Right lobe of liver (tissue), 6 donors: ENCODE data around the gene CEP83. TPM values are rescaled to one million over a fixed set of nuclear protein-coding genes. Genes with fewer than 3 reads are reported as not detected.

Experiments used
- ATAC-seq, 4 donors: fragments of 200-7000 bp; cut with Tn5 transposase; one replicate each; pipeline ENCODE4 v1.9.1; 2020; ENCODE audit warnings: mild to moderate bottlenecking in 4 of 4, moderate library complexity in 4 of 4
- DNase-seq, 3 donors: peaks; one replicate each; pipeline ENCODE4 v3.0.0-alpha.2; 2020
- H3K27ac ChIP-seq, 3 donors: fragments of 200-600 bp; one replicate each; pipeline ENCODE4 v1.8.0; 2022
- H3K27me3 ChIP-seq, 2 donors: fragments of 200-600 bp; one replicate each; pipeline ENCODE4 v1.8.0; 2022
- H3K36me3 ChIP-seq, 4 donors: fragments of 200-600 bp; sonication (generic) in 1 of 4; one replicate each; pipeline versions ENCODE4 v1.5.1 to v1.8.0; 2017 to 2022; ENCODE audit warnings: control low read depth in 1 of 4
- H3K4me1 ChIP-seq, 4 donors: fragments of 200-600 bp; sonication (generic) in 1 of 4; one replicate each; pipeline versions ENCODE4 v1.5.1 to v1.8.0; 2017 to 2022; ENCODE audit warnings: control low read depth in 1 of 4
- H3K4me3 ChIP-seq, 3 donors: fragments of 200-600 bp; one replicate each; pipeline ENCODE4 v1.8.0; 2022
- H3K9me3 ChIP-seq, 4 donors: fragments of 200-600 bp; sonication (generic) in 1 of 4; one replicate each; pipeline versions ENCODE4 v1.5.1 to v1.8.0; 2017 to 2022; ENCODE audit warnings: control low read depth in 1 of 4
- CTCF ChIP-seq, 4 donors: fragments of 200-600 bp in 3 of 4; fragments of 450-650 bp in 1 of 4; IDR thresholded peaks; one replicate each; pipeline versions ENCODE4 v1.5.1 to v1.8.0; 2016 to 2022; ENCODE audit warnings: antibody characterized with exemption in 4 of 4, mild to moderate bottlenecking in 2 of 4
- POLR2A ChIP-seq: fragments of 450-650 bp; IDR thresholded peaks from one replicate; pipeline ENCODE4 v1.6.1; 2017; ENCODE audit warnings: antibody characterized with exemption, mild to moderate bottlenecking
- WGBS: methylation state at CpG from one replicate; pipeline ENCODE4 v1.1.6; 2018; ENCODE audit warnings: low coverage, low lambda C conversion rate; ENCODE audit not compliant: insufficient coverage; ENCODE audit errors: missing lambda C conversion rate; 5-methylcytosine and 5-hydroxymethylcytosine counted together
- intact Hi-C, 2 donors: fragments of 100-400 bp; cut with DNase I; formaldehyde crosslinking; loops; one replicate each; pipeline versions ENCODE4 v1.11.2 to v1.14.1; 2022
- total RNA-seq, 6 experiments: library from RNA; depleted of rRNA in 2 of 6; stranded (reverse); fragments of >200 nt in 2 of 6; fragmentation: NEBNext Ultra II Directional in 3 of 6; extraction: Animal tissue kit (Norgen Biotek cat#: 25700) in 3 of 6; gene quantifications; one replicate each; pipeline versions ENCODE4 v1.1.0 to v1.2.4, GENCODE V29; 2016 to 2023
- donor health status: DM: no; HTN: yes; CAD: no.
- donor health status: DM: no; HTN: no; CAD: no.
- donor health status: DM: no; HTN: no; CAD: no.
- donor health status: DM: no; HTN: yes; CAD: no.
- donor health status: DM: no; HTN: yes; CAD: no.

The CEP83 gene
- total RNA-seq, 6 experiments from 2014 or later, result 4.2 to 9.5 (median 6.4) TPM

DNA sequence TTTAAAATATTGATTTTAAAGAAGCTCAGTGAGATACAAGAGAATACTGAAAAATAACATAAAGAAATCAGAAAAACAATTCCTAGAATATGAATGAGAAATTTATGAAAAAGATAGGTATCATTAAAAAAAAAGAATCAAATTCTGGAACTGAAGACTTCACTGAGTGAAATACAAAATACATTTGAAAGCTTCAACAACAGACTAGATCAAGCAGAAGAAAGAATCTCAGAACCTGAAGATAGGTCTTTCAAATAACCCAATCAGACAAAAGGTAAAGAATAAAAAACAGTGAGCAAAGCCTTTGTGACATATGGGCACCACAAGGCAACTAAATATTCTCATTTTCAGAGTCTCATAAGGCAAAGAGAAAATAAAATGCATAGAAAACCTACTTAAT, 29.4 kb downstream of the CEP83 start:
- H3K4me1 ChIP-seq, result peaks cover 0 to 8% (median 0%) of the 10 kb centered on the region in 4 donors
- intact Hi-C loops, result loop anchor here (10.0 kb wide), 1 partner anchor 286 kb away; the partner anchor contains the start of gene PLXNC1 (in 2 of the 2)

GRCh38 chr12:94429633-94430032, 30.0 kb downstream of the CEP83 start:
- H3K4me3 ChIP-seq, result no peak overlapping the region
- TF ChIP-seq CTCF (IDR thresholded peaks at IDR 0.05), result no peak
- no peak for TF ChIP-seq POLR2A
- H3K27ac ChIP-seq, result no peak overlapping the region
- H3K4me1 ChIP-seq, result peaks cover 0 to 8% (median 0%) of the 10 kb centered on the region in 4 donors
- no peaks in the 10 kb centered on the region for H3K27me3 ChIP-seq
- intact Hi-C loops, result loop anchor here (10.0 kb wide), 1 partner anchor 285 kb away; the partner anchor contains the start of gene PLXNC1 (in 2 of the 2)
- DNase-seq (no peak), ATAC-seq (peak in 1 of 4 donors; percentile 38)
- H3K36me3 ChIP-seq, result no peaks in the 10 kb centered on the region
- H3K9me3 ChIP-seq, result no peaks in the 10 kb centered on the region

More for the DNA sequence above, 29.4 kb downstream of the CEP83 start:
- Histone ChIP-seq H3K4me3 (no peak overlapping the region), H3K27ac (no peak overlapping the region), H3K36me3 (no peaks in the 10 kb centered on the region), H3K9me3 (no peaks in the 10 kb centered on the region), H3K27me3 (no peaks in the 10 kb centered on the region)
- DNase-seq (no peak), ATAC-seq (no peak)
- TF ChIP-seq CTCF (IDR thresholded peaks at IDR 0.05) (no peak), POLR2A (no peak)

DNA sequence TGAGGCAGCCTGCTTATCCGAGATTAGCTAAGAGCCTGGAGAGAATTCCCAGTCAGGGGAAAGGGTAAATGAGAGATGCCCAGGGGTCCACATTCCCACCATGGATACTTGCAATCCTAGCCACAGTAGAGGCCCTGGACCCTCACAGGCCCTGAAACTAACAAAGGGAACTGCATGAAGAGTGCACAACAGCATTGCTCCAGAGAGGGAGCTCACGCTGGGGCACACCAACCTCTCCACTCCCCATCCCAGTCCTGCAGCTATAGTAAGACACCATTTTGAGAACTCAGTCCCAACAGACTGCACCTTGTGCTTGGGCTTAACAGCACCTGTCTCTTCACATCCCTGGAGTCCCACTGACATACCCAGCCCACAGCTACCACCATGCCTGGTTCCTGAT, 30.5 kb downstream of the CEP83 start:
- no peaks in the 10 kb centered on the region for H3K27me3 ChIP-seq
- intact Hi-C loops, result no loop called here
- TF ChIP-seq POLR2A (no peak), CTCF (IDR thresholded peaks at IDR 0.05) (no peak)
- H3K4me3 ChIP-seq, result no peak overlapping the region
- H3K27ac ChIP-seq, result no peak overlapping the region
- WGBS, result no CpG with 5 or more reads among the region's 2 CpGs
- no peaks in the 10 kb centered on the region for H3K36me3 ChIP-seq
- ATAC-seq, result no peak
- H3K4me1 ChIP-seq, result peaks cover 0 to 8% (median 0%) of the 10 kb centered on the region in 4 donors
- H3K9me3 ChIP-seq, result no peaks in the 10 kb centered on the region
- no peak for DNase-seq

DNA sequence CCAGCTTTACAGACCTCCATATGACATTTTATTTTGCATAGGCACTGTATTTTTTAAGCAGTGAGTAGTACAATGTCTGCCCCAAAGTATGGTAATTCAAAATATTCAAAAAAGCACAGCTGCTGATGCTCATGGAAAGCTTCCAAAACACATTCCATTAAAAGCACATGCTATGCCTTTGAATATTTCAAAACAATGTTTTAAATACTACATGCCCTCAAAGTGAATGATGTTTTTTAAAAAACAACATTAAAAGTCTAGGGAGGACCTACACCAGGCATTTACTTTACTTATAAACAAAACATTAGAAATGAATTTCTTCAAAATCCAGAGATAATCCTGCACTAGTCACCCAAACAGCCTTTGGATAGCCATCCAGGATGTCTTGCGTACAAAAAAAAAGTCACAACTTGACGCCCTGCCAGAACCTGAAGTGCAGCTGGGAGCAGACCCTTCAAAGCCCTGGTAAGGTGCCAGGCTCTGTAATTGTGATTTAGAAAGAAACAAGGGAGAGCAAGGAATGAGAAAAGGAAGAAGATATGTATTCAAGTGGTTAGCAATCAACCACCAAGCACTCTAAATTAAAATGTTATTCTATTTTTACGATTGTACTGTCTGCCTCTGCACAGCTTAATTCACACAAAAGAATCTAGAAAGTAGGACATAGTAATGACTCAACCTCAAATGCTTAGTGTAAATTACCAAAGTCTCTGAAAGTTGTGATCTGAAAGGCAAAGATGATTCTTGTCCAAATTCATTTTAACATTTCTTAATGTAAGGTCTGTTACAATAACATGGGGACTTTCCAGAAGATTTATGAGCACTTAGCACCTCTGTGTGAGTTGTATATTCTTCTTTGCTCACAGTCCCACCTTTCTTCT, 31.9 kb downstream of the CEP83 start:
- Histone ChIP-seq H3K4me3 (no peak overlapping the region), H3K4me1 (no peaks in the 10 kb centered on the region), H3K9me3 (peaks cover 0 to 2% (median 0%) of the 10 kb centered on the region in 4 donors), H3K36me3 (no peaks in the 10 kb centered on the region), H3K27ac (no peak overlapping the region), H3K27me3 (no peaks in the 10 kb centered on the region)
- 53% methylated on average over 3 of the region's 3 CpGs for WGBS
- no peak for TF ChIP-seq POLR2A
- no peak for TF ChIP-seq CTCF (IDR thresholded peaks at IDR 0.05)
- intact Hi-C loops, result no loop called here
- ATAC-seq (no peak), DNase-seq (no peak)
